Natural killer cell (primary cell): Measurements from ENCODE around the gene TARS3. TPM values are rescaled to one million over a fixed set of nuclear protein-coding genes. Genes with fewer than 3 reads are reported as not detected.

ENCODE experiments used
- ATAC-seq, 3 donors: fragments of 150-1000 bp in 2 of 3; fragments of 200-7000 bp in 1 of 3; cut with Tn5 transposase; 1 replicate in 1 of 3; 2 replicates in 2 of 3; pipeline ENCODE4 v1.10.0; 2021; ENCODE audit warnings: mild to moderate bottlenecking in 2 of 3, moderate library complexity in 2 of 3
- DNase-seq, 2 donors: peaks; one replicate each; pipeline versions ENCODE4 v3.0.0 to v3.0.0-alpha.2; 2013 to 2021; ENCODE audit warnings: mixed read lengths in 1 of 2
- H3K27ac ChIP-seq: one replicate; pipeline ENCODE4 v1.5.1; 2013; ENCODE audit warnings: mild to moderate bottlenecking, low read length
- H3K27me3 ChIP-seq: one replicate; pipeline ENCODE4 v1.6.1; 2013; ENCODE audit warnings: low read length; ENCODE audit not compliant: control insufficient read depth, insufficient read depth
- H3K36me3 ChIP-seq: one replicate; pipeline ENCODE4 v1.6.1; 2013; ENCODE audit warnings: low read length; ENCODE audit not compliant: control insufficient read depth, insufficient read depth
- H3K4me1 ChIP-seq: one replicate; pipeline ENCODE4 v1.6.1; 2013; ENCODE audit warnings: low read length; ENCODE audit not compliant: control insufficient read depth, insufficient read depth
- H3K4me3 ChIP-seq: one replicate; pipeline ENCODE4 v1.5.1; 2013; ENCODE audit warnings: low read length
- H3K9me3 ChIP-seq: one replicate; pipeline ENCODE4 v1.6.1; 2013; ENCODE audit warnings: low read length; ENCODE audit not compliant: control insufficient read depth, insufficient read depth
- H3K27ac Mint-ChIP-seq, 2 donors: one replicate each; pipeline ENCODE4 v1.8.0; 2022; ENCODE audit warnings: mild to moderate bottlenecking in 2 of 2, mixed read lengths in 2 of 2, moderate library complexity in 1 of 2
- H3K27me3 Mint-ChIP-seq, 2 donors: one replicate each; pipeline ENCODE4 v1.8.0; 2022; ENCODE audit warnings: low read depth in 2 of 2, mixed read lengths in 2 of 2
- H3K36me3 Mint-ChIP-seq: one replicate; pipeline ENCODE4 v1.8.0; 2022; ENCODE audit warnings: mixed read lengths
- H3K4me1 Mint-ChIP-seq, 2 donors: one replicate each; pipeline ENCODE4 v1.8.0; 2022; ENCODE audit warnings: mixed read lengths in 2 of 2
- H3K4me3 Mint-ChIP-seq: one replicate; pipeline ENCODE4 v1.8.0; 2022; ENCODE audit warnings: mild to moderate bottlenecking, moderate library complexity, mixed read lengths
- H3K9me3 Mint-ChIP-seq, 2 donors: one replicate each; pipeline ENCODE4 v1.8.0; 2022; ENCODE audit warnings: mixed read lengths in 2 of 2
- CTCF ChIP-seq: fragments of 200-600 bp; IDR thresholded peaks from one replicate; pipeline ENCODE4 v1.8.0; 2022; ENCODE audit warnings: antibody characterized with exemption
- WGBS: methylation state at CpG from one replicate; pipeline ENCODE4 v1.1.7; 2013; ENCODE audit warnings: missing lambda C conversion rate; ENCODE audit not compliant: insufficient coverage; 5-methylcytosine and 5-hydroxymethylcytosine counted together
- intact Hi-C: fragments of 100-400 bp; cut with micrococcal nuclease; formaldehyde crosslinking; loops from one replicate; pipeline ENCODE4 v1.14.2; 2022
- total RNA-seq, 4 donors: library from RNA; stranded (reverse); fragments of 120-200 nt in 1 of 4; gene quantifications; one replicate each; pipeline versions ENCODE4 v1.2.3 to v1.2.4, GENCODE V29; 2013 to 2022

Gene TARS3
- total RNA-seq, 3 donors from 2014 or later (not counting 1 experiment from before 2014, with no cell fraction given): 11.6 to 20.5 (median 12.1) TPM

GRCh38 chr15:101654171-101654570, 70.1 kb downstream of the TARS3 start:
- H3K9me3 Mint-ChIP-seq: no peaks in the 10 kb centered on the region
- no peak overlapping the region for H3K4me3 ChIP-seq
- H3K36me3 Mint-ChIP-seq: no peaks in the 10 kb centered on the region
- WGBS: 81% methylated on average over 8 of the region's 8 CpGs
- no peak for TF ChIP-seq CTCF
- peaks cover 19% of the 10 kb centered on the region for H3K4me1 ChIP-seq
- no peaks in the 10 kb centered on the region for H3K27me3 Mint-ChIP-seq
- H3K27ac ChIP-seq: no peak overlapping the region
- DNase-seq (no peak), ATAC-seq (no peak)
- intact Hi-C loops: no loop called here
- no peaks in the 10 kb centered on the region for H3K27me3 ChIP-seq
- no peaks in the 10 kb centered on the region for H3K9me3 ChIP-seq
- H3K27ac Mint-ChIP-seq: peak overlapping the region in 1 of 2 donors; percentile 96
- H3K36me3 ChIP-seq: peaks cover 17% of the 10 kb centered on the region
- H3K4me1 Mint-ChIP-seq: peaks cover 20 to 24% of the 10 kb centered on the region in 2 donors
- H3K4me3 Mint-ChIP-seq: peak overlapping the region; percentile 57

GRCh38 chr15:101652786-101653430, 71.4 kb downstream of the TARS3 start:
- H3K9me3 Mint-ChIP-seq: no peaks in the 10 kb centered on the region
- WGBS: 41% methylated on average over 42 of the region's 42 CpGs
- peaks cover 24 to 29% of the 10 kb centered on the region in 2 donors for H3K4me1 Mint-ChIP-seq
- H3K4me1 ChIP-seq: peaks cover 19% of the 10 kb centered on the region
- intact Hi-C loops: loop anchor here (2.0 kb wide), 1 partner anchor 70 kb away; no protein-coding TSS in a partner anchor
- peaks cover 26% of the 10 kb centered on the region for H3K36me3 ChIP-seq
- no peaks in the 10 kb centered on the region for H3K27me3 Mint-ChIP-seq
- peak overlapping the region; percentile 87 for H3K4me3 ChIP-seq
- DNase-seq: no peak
- peak overlapping the region; percentile 93 to 96 for H3K27ac Mint-ChIP-seq
- peak overlapping the region; percentile 92 for H3K4me3 Mint-ChIP-seq
- H3K36me3 Mint-ChIP-seq: no peaks in the 10 kb centered on the region
- no peaks in the 10 kb centered on the region for H3K9me3 ChIP-seq
- H3K27ac ChIP-seq: peak overlapping the region; percentile 88
- no peaks in the 10 kb centered on the region for H3K27me3 ChIP-seq
- TF ChIP-seq CTCF: no peak
- ATAC-seq: no peak

- Mint-ChIP-seq H3K36me3 (no peaks in the 10 kb centered on the region), H3K4me3 (peak within 1 kb of the TSS; percentile 92), H3K4me1 (peaks cover 24 to 29% of the 10 kb centered on the region in 2 donors), H3K9me3 (no peaks in the 10 kb centered on the region), H3K27ac (peak within 1 kb of the TSS; percentile 93 to 96), H3K27me3 (no peaks in the 10 kb centered on the region)
- H3K27ac ChIP-seq: peak within 1 kb of the TSS; percentile 95
- H3K4me3 ChIP-seq: peak within 1 kb of the TSS; percentile 87
- H3K36me3 ChIP-seq: peaks cover 30% of the 10 kb centered on the region
- TF ChIP-seq CTCF: peak; percentile 81
- H3K27me3 ChIP-seq: no peaks in the 10 kb centered on the region
- H3K9me3 ChIP-seq: no peaks in the 10 kb centered on the region
- DNase-seq (peak; percentile 97 to 98), ATAC-seq (peak; percentile 90 to 98 (median 91))
- under 1% methylated on average over 75 of the region's 75 CpGs for WGBS
- intact Hi-C loops: loop anchor here (2.0 kb wide), 1 partner anchor 71 kb away; no protein-coding TSS in a partner anchor
- H3K4me1 ChIP-seq: peaks cover 19% of the 10 kb centered on the region
Measured at GRCh38 chr15:101652098-101652785, 72.0 kb downstream of the TARS3 start, which contains the start of gene TM2D3. Gene TM2D3, minus strand, starts transcription at chr15:101652381. Its CDS starts 20 bp downstream, at chr15:101652361.
